HG03025 (cell line): Measurements from ENCODE around the gene ADAMTSL5.
A peak's percentile ranks its signal among the peaks of the same experiment; 100 is the strongest.
"Not testable (repeated sequence)": the region's sequence is repeated elsewhere in the genome, so short reads cannot be mapped to it uniquely, and the experiment has no call there.

Experiments
- ATAC-seq: cut with Tn5 transposase; IDR thresholded peaks from one replicate; pipeline ENCODE4 v1.9.1; 2021; ENCODE audit warnings: mild to moderate bottlenecking, moderate library complexity; ENCODE audit not compliant: unreplicated experiment, low FRiP score

ADAMTSL5 gene

GRCh38 chr19:1499231-1499630, 13.6 kb downstream of the ADAMTSL5 start:
- ATAC-seq, result not testable (repeated sequence)

- ATAC-seq, result no peak
These were observed 15.1 kb downstream of the ADAMTSL5 start for GRCh38 chr19:1497578-1498235.

GRCh38 chr19:1496714-1497577, 15.9 kb downstream of the ADAMTSL5 start:
- ATAC-seq, result no peak

GRCh38 chr19:1495799-1496713, 16.8 kb downstream of the ADAMTSL5 start:
- ATAC-seq, result no peak

GRCh38 chr19:1495051-1495798, 17.6 kb downstream of the ADAMTSL5 start:
- no peak for ATAC-seq

- ATAC-seq, result no peak
These were observed 18.6 kb downstream of the ADAMTSL5 start for GRCh38 chr19:1494115-1494815.

- no peak for ATAC-seq
These were observed 20.3 kb downstream of the ADAMTSL5 start for GRCh38 chr19:1492474-1493006.

- no peak for ATAC-seq
These were observed 21.0 kb downstream of the ADAMTSL5 start for GRCh38 chr19:1491849-1492170.

GRCh38 chr19:1491114-1491848, 21.5 kb downstream of the ADAMTSL5 start, which contains the start of gene REEP6:
Gene REEP6 (plus strand): TSS chr19:1491181. CDS start chr19:1491270, 89 bp downstream.
- no peak for ATAC-seq

- peak; percentile 70 for ATAC-seq
These were observed 22.3 kb downstream of the ADAMTSL5 start, which contains the start of gene PCSK4 for GRCh38 chr19:1490311-1491113. Gene PCSK4 (minus strand): TSS chr19:1490350. CDS start chr19:1490346, 4 bp downstream.

GRCh38 chr19:1489463-1490310, 23.1 kb downstream of the ADAMTSL5 start:
- ATAC-seq, result no peak

GRCh38 chr19:1488282-1488601, 24.6 kb downstream of the ADAMTSL5 start:
- no peak for ATAC-seq

GRCh38 chr19:1487576-1488281, 25.1 kb downstream of the ADAMTSL5 start:
- ATAC-seq, result no peak

- no peak for ATAC-seq
These were observed 25.9 kb downstream of the ADAMTSL5 start for GRCh38 chr19:1486720-1487575.

- ATAC-seq, result no peak
These were observed 28.8 kb downstream of the ADAMTSL5 start for GRCh38 chr19:1483979-1484428.
